K562 (cell line): ENCODE results near the gene CYB5B. TPM values are rescaled to one million over a fixed set of nuclear protein-coding genes. Genes with fewer than 3 reads are reported as not detected.

Source experiments
- ATAC-seq: fragments of 200-7000 bp; cut with Tn5 transposase; 3 replicates; pipeline ENCODE4 v1.9.1; 2020; ENCODE audit warnings: moderate library complexity
- BruUV-seq: library from RNA; stranded (reverse); fragments of 400-500 nt; replicated peaks from 2 replicates; lab custom pipeline; 2021; lab: Mats Ljungman, UMichigan
- CTCF ChIA-PET: fragments of 300-600 bp; formaldehyde crosslinking; extraction: SDS; loops from one replicate; lab custom pipeline; 2021; ENCODE audit warnings: low intra/inter-chr PET ratio; lab: Yijun Ruan, JAX
- POLR2A ChIA-PET: fragments of 300-600, 350-650 bp; sonication (Branson Sonifier 250); formaldehyde crosslinking; extraction: SDS; loops from one replicate; lab custom pipeline; 2021; ENCODE audit warnings: antibody characterized with exemption, inconsistent platforms; lab: Yijun Ruan, JAX
- DNase-seq, 4 experiments: peaks; one replicate each; pipeline versions ENCODE4 v3.0.0 to v3.0.0-alpha.2; 2011 to 2018; ENCODE audit warnings: low spot score in 3 of 4, mixed read lengths in 3 of 4; ENCODE audit errors: extremely low read depth in 1 of 4
- FAIRE-seq: peaks from 2 replicates; lab custom pipeline; 2011; peaks lifted over from hg19 to GRCh38; lab: Jason Lieb, UNC
- H2AFZ ChIP-seq: 2 replicates; pipeline ENCODE4 v1.6.0; 2011; ENCODE audit warnings: low read depth, low read length, control low read depth, inconsistent platforms
- H3K27ac ChIP-seq: fragments of 200-600 bp; 3 replicates; pipeline ENCODE4 v1.8.0; 2011; ENCODE audit warnings: low read depth, mild to moderate bottlenecking, control low read depth, inconsistent platforms, low read length, moderate library complexity, mixed read lengths; ENCODE audit errors: extremely low read depth
- H3K27me3 ChIP-seq, 2 experiments: fragments of 300-600 bp in 1 of 2; 2 replicates in 1 of 2; 3 replicates in 1 of 2; pipeline versions ENCODE4 v1.6.0 to v1.8.0; 2011; ENCODE audit warnings: inconsistent platforms in 2 of 2, low read length in 2 of 2, mild to moderate bottlenecking in 1 of 2, mixed read lengths in 1 of 2, moderate library complexity in 1 of 2; ENCODE audit not compliant: control insufficient read depth in 2 of 2, insufficient read depth in 2 of 2
- H3K36me3 ChIP-seq: fragments of 300-600 bp; 3 replicates; pipeline ENCODE4 v1.8.0; 2011; ENCODE audit warnings: mild to moderate bottlenecking, low read length, inconsistent platforms; ENCODE audit not compliant: control insufficient read depth, insufficient read depth
- H3K4me1 ChIP-seq, 2 experiments: fragments of 200-600 bp in 1 of 2; replicated peaks in 1 of 2; 2 replicates in 1 of 2; 3 replicates in 1 of 2; pipeline versions ENCODE4 v1.5.1 to v1.8.0; 2011; ENCODE audit warnings: inconsistent platforms in 2 of 2, low read length in 2 of 2, mild to moderate bottlenecking in 1 of 2, mixed read lengths in 1 of 2, moderate library complexity in 1 of 2; ENCODE audit not compliant: control insufficient read depth in 2 of 2, insufficient read depth in 2 of 2
- H3K4me2 ChIP-seq: 2 replicates; pipeline ENCODE4 v1.6.1; 2011; ENCODE audit warnings: low read length, control low read depth, inconsistent platforms, mixed read lengths; ENCODE audit not compliant: insufficient read depth
- H3K4me3 ChIP-seq: fragments of 200-600 bp; sonication (generic), shearing (Covaris generic); 2 replicates; pipeline ENCODE4 v1.5.1; 2016; ENCODE audit warnings: control low read depth, inconsistent platforms
- H3K79me2 ChIP-seq: fragments of 200-600 bp; 3 replicates; pipeline ENCODE4 v1.8.0; 2011; ENCODE audit warnings: low read length, inconsistent platforms; ENCODE audit not compliant: control insufficient read depth, insufficient read depth
- H3K9ac ChIP-seq, 2 experiments: 2 replicates each; pipeline versions ENCODE4 v1.6.0 to v1.6.1; 2011; ENCODE audit warnings: low read depth in 2 of 2, low read length in 2 of 2, control low read depth in 1 of 2, inconsistent platforms in 1 of 2, mild to moderate bottlenecking in 1 of 2, mixed read lengths in 1 of 2; ENCODE audit not compliant: insufficient read depth in 1 of 2
- H3K9me1 ChIP-seq: one replicate; pipeline ENCODE4 v1.6.0; 2011; ENCODE audit warnings: inconsistent platforms, mild to moderate bottlenecking, low read length, moderate library complexity; ENCODE audit not compliant: control insufficient read depth, insufficient read depth
- H3K9me3 ChIP-seq: replicated peaks from 2 replicates; pipeline ENCODE4 v1.5.1; 2011; ENCODE audit warnings: low read depth, low read length, inconsistent platforms; ENCODE audit not compliant: control insufficient read depth, insufficient read depth
- H4K20me1 ChIP-seq: replicated peaks from 2 replicates; pipeline ENCODE4 v1.6.1; 2011; ENCODE audit warnings: low read length, inconsistent platforms, mixed read lengths; ENCODE audit not compliant: control insufficient read depth, insufficient read depth
- ARHGAP35 ChIP-seq: fragments of 450-650 bp; IDR thresholded peaks from 2 replicates; pipeline ENCODE4 v1.6.1; 2018; ENCODE audit not compliant: partially characterized antibody
- ARNT ChIP-seq, 2 experiments: fragments of 450-650 bp; IDR thresholded peaks; 2 replicates each; pipeline ENCODE4 v1.6.1; 2016; ENCODE audit warnings: mild to moderate bottlenecking in 1 of 2
- BCL6 ChIP-seq: fragments of 250-450 bp; sonication (Bioruptor Pico); IDR thresholded peaks from 2 replicates; pipeline ENCODE4 v1.4.0; 2020
- BRF1 ChIP-seq: IDR thresholded peaks from 3 replicates; pipeline ENCODE4 v1.6.1; 2011; ENCODE audit warnings: borderline replicate concordance, mild to moderate bottlenecking; ENCODE audit not compliant: insufficient read length; ENCODE audit errors: extremely low read depth
- COPS2 ChIP-seq: fragments of 450-650 bp; conservative IDR thresholded peaks from 2 replicates; pipeline ENCODE4 v1.6.1; 2016; ENCODE audit warnings: mild to moderate bottlenecking, moderate library complexity
- CREBBP ChIP-seq: IDR thresholded peaks from one replicate; pipeline ENCODE4 v1.6.1; 2012; ENCODE audit warnings: low read depth, mild to moderate bottlenecking, control low read depth, inconsistent platforms, low read length
- FOXA1 ChIP-seq: fragments of 450-650 bp; IDR thresholded peaks from 2 replicates; pipeline ENCODE4 v1.6.1; 2016; ENCODE audit warnings: mild to moderate bottlenecking, borderline replicate concordance
- ILF3 ChIP-seq: fragments of 450-650 bp; IDR thresholded peaks from 2 replicates; pipeline ENCODE4 v1.6.1; 2018; ENCODE audit warnings: antibody characterized with exemption, mild to moderate bottlenecking, moderate library complexity, borderline replicate concordance
- MAFK ChIP-seq: IDR thresholded peaks from 2 replicates; pipeline ENCODE4 v1.6.1; 2011; ENCODE audit warnings: low read length, improper control_type of control experiment
- PHB2 ChIP-seq: fragments of 450-650 bp; IDR thresholded peaks from 2 replicates; pipeline ENCODE4 v1.6.1; 2017; ENCODE audit warnings: low read depth
- RAD21 ChIP-seq, 2 experiments: fragments of 250-450 bp in 1 of 2; fragments of 450-650 bp in 1 of 2; sonication (Bioruptor Pico) in 1 of 2; formaldehyde crosslinking in 1 of 2; IDR thresholded peaks in 1 of 2; conservative IDR thresholded peaks in 1 of 2; 2 replicates each; pipeline versions ENCODE4 v1.4.0 to v1.8.0; 2020 to 2022; ENCODE audit warnings: mild to moderate bottlenecking in 2 of 2, moderate library complexity in 1 of 2
- YY1 ChIP-seq, 3 experiments: IDR thresholded peaks; 2 replicates each; pipeline ENCODE4 v1.6.1; 2011; ENCODE audit warnings: low read length in 2 of 3, mild to moderate bottlenecking in 2 of 3, moderate library complexity in 2 of 3, borderline replicate concordance in 1 of 3, control low read depth in 1 of 3, low read depth in 1 of 3; ENCODE audit not compliant: insufficient read depth in 3 of 3, insufficient replicate concordance in 2 of 3, control insufficient read depth in 1 of 3, insufficient read length in 1 of 3; ENCODE audit errors: extremely low read depth in 1 of 3
- ZBTB33 ChIP-seq: sonication (generic); formaldehyde crosslinking; IDR thresholded peaks from 2 replicates; pipeline ENCODE4 v1.8.1; 2023; ENCODE audit warnings: mild to moderate bottlenecking, missing genetic modification reagents
- ZKSCAN3 ChIP-seq: fragments of 250-450 bp; sonication (Bioruptor Pico); IDR thresholded peaks from 2 replicates; pipeline ENCODE4 v1.4.0; 2020
- ZNF347 ChIP-seq: fragments of 450-650 bp; formaldehyde crosslinking; IDR thresholded peaks from 2 replicates; pipeline ENCODE4 v1.4.0; 2020; ENCODE audit warnings: low read depth, mild to moderate bottlenecking, moderate library complexity
- WGBS: fragments of 100-300 bp; shearing (Covaris generic); methylation state at CpG from one replicate; pipeline ENCODE4 v1.1.6; 2016; ENCODE audit warnings: low coverage, mixed read lengths; ENCODE audit not compliant: insufficient coverage; ENCODE audit errors: missing lambda C conversion rate; 5-methylcytosine and 5-hydroxymethylcytosine counted together
- in situ Hi-C: fragments of 300-500 bp; cut with MboI; formaldehyde crosslinking; loops from 4 replicates; pipeline ENCODE4 v1.15.0; 2018; ENCODE audit warnings: inconsistent platforms, mixed read lengths
- intact Hi-C: fragments of 100-400 bp; cut with micrococcal nuclease; formaldehyde crosslinking; loops from 2 replicates; pipeline ENCODE4 v1.14.2; 2022
- polyA plus RNA-seq, 8 experiments: library from polyadenylated mRNA; depleted of rRNA in 4 of 8; stranded (reverse) in 5 of 8; unstranded in 3 of 8; fragments of >200 nt; fragmentation: Nextera tagmentation in 2 of 8; fragmentation: Illumina TruSeq in 1 of 8; extraction: Ambion mirVana in 2 of 8; extraction: Trizol in 1 of 8; gene quantifications; 2 replicates each; pipeline versions ENCODE4 v1.2.1 to v1.2.3, GENCODE V29; 2011 to 2014; ENCODE audit warnings: inconsistent platforms in 1 of 8, missing spikeins in 1 of 8
- total RNA-seq, 7 experiments: library from RNA; depleted of rRNA in 6 of 7; stranded (reverse); fragments of >200 nt in 6 of 7; fragmentation: Illumina TruSeq in 2 of 7; extraction: Trizol in 2 of 7; gene quantifications; 2 replicates each; pipeline versions ENCODE4 v1.2.1 to v1.2.3, GENCODE V29; 2011 to 2021; ENCODE audit warnings: low replicate concordance in 1 of 7
- TF ChIP-seq, protein P1 (sequence below): sonication (generic); formaldehyde crosslinking; IDR thresholded peaks from 2 replicates; pipeline ENCODE4 v1.9.0; 2022; ENCODE audit warnings: mild to moderate bottlenecking, missing genetic modification reagents
- TF ChIP-seq, protein P2 (sequence below): sonication (generic); formaldehyde crosslinking; IDR thresholded peaks from 2 replicates; pipeline ENCODE4 v1.8.0; 2022; ENCODE audit warnings: missing genetic modification reagents, mild to moderate bottlenecking, borderline replicate concordance

CYB5B gene
- total and polyA plus RNA-seq, 9 of the 15 experiments (the other 6 are each of a cell fraction or from before 2014, with no cell fraction given) = 29.9 to 274 (median 136) TPM

- Histone ChIP-seq H3K9ac (no peak overlapping the region), H3K9me3 (no peaks in the 10 kb centered on the region), H3K27me3 (no peaks in the 10 kb centered on the region), H3K4me2 (no peak overlapping the region), H3K4me3 (no peak overlapping the region), H3K36me3 (no peaks in the 10 kb centered on the region)
- CTCF ChIA-PET = no interaction called here
- ATAC-seq (no peak), DNase-seq (no peak)
- intact Hi-C loops = loop anchor here (10.0 kb wide), 1 partner anchor 208 kb away; no protein-coding TSS in a partner anchor
- TF ChIP-seq ZBTB33 (no peak), BCL6 (CRISPR knock-in tag) (no peak), PHB2 (no peak), CREBBP (no peak), ILF3 (no peak), BRF1 (no peak), YY1 (IDR thresholded peaks at IDR 0.05; ENCODE audit: borderline replicate concordance in 1 of 3, control insufficient read depth in 1 of 3, extremely low read depth in 1 of 3, insufficient read depth in 3 of 3, insufficient read length in 1 of 3, insufficient replicate concordance in 2 of 3, low read depth in 1 of 3, low read length in 2 of 3) (no peak), RAD21 (CRISPR knock-in tag; conservative IDR thresholded peaks at IDR 0.05 in 1 of 2, IDR thresholded peaks at IDR 0.05 in 1 of 2) (no peak), COPS2 (no peak), ARNT (IDR thresholded peaks at IDR 0.05) (no peak), ZKSCAN3 (CRISPR knock-in tag) (no peak), FOXA1 (no peak), MAFK (no peak), ARHGAP35 (no peak), ZNF347 (CRISPR knock-in tag) (no peak)
- TF ChIP-seq, protein P1, sequence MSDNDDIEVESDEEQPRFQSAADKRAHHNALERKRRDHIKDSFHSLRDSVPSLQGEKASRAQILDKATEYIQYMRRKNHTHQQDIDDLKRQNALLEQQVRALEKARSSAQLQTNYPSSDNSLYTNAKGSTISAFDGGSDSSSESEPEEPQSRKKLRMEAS (CRISPR knock-in tag) = no peak
- TF ChIP-seq, protein P2, sequence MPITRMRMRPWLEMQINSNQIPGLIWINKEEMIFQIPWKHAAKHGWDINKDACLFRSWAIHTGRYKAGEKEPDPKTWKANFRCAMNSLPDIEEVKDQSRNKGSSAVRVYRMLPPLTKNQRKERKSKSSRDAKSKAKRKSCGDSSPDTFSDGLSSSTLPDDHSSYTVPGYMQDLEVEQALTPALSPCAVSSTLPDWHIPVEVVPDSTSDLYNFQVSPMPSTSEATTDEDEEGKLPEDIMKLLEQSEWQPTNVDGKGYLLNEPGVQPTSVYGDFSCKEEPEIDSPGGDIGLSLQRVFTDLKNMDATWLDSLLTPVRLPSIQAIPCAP (CRISPR knock-in tag) = no peak
- TF ChIP-seq, all 486 proteins: peak for 0
- FAIRE-seq = no peak
- in situ Hi-C loops = no loop called here
- BruUV-seq = no TSS peak
- POLR2A ChIA-PET = interaction anchor here (1.7 kb wide), 1 partner anchor 10 kb away, joined by 7 read pairs; no protein-coding TSS in a partner anchor
- 41% methylated on average over 5 of the region's 5 CpGs for WGBS
- Histone ChIP-seq H4K20me1 (no peaks in the 10 kb centered on the region), H3K79me2 (no peaks in the 10 kb centered on the region), H3K27ac (no peak overlapping the region), H3K4me1 (peaks cover 0 to 4% of the 10 kb centered on the region in 2 experiments; a peak in 3 of 5 replicates), H3K9me1 (no peaks in the 10 kb centered on the region), H2AFZ (no peak overlapping the region)
Measured at GRCh38 chr16:69496896-69497295, 72.5 kb downstream of the CYB5B start.
